ENCODE data around the gene ADA.

GRCh38 chr20:44666066-44666465 is 14.6 kb upstream of the ADA start:
- TF ChIP-seq RAD21 (IDR thresholded peaks at IDR 0.05; ENCODE audit: low read length) (no peak), SIN3A (IDR thresholded peaks at IDR 0.05; ENCODE audit: borderline replicate concordance, low read depth, low read length) (no peak), CTCF (IDR thresholded peaks at IDR 0.05) (no peak), MAX (IDR thresholded peaks at IDR 0.05; ENCODE audit: low read depth) (no peak), YY1 (IDR thresholded peaks at IDR 0.05; ENCODE audit: low read depth) (no peak), MEF2A (IDR thresholded peaks at IDR 0.05; ENCODE audit: borderline replicate concordance, low read depth) (no peak), POLR2AphosphoS5 (IDR thresholded peaks at IDR 0.05; ENCODE audit: low read depth, low read length) (no peak), JUND (IDR thresholded peaks at IDR 0.05) (no peak), NFIC (IDR thresholded peaks at IDR 0.05; ENCODE audit: borderline replicate concordance) (no peak), EZH2phosphoT487 (IDR thresholded peaks at IDR 0.05; ENCODE audit: borderline replicate concordance, low read depth) (no peak)

Data from SK-N-SH (cell line).